A673 (cell line): ENCODE results near the gene SSR4. TPM values are rescaled to one million over a fixed set of nuclear protein-coding genes. Genes with fewer than 3 reads are reported as not detected.
A peak's percentile ranks its signal among the peaks of the same experiment; 100 is the strongest.

ENCODE experiments used
- BruUV-seq: library from RNA; stranded (reverse); fragments of 400-500 nt; replicated peaks from 2 replicates; lab custom pipeline; 2021; lab: Mats Ljungman, UMichigan
- CTCF ChIA-PET: fragments of 300-600 bp; sonication (Branson Sonifier 250); formaldehyde crosslinking; loops from one replicate; lab custom pipeline; 2022; ENCODE audit warnings: antibody characterized with exemption; lab: Charles Lee
- POLR2A ChIA-PET: fragments of 300-600 bp; sonication (Branson Sonifier 250); formaldehyde crosslinking; loops from one replicate; lab custom pipeline; 2022; ENCODE audit warnings: antibody characterized with exemption; ENCODE audit not compliant: low non-redundant PET; lab: Charles Lee
- DNase-seq: peaks from one replicate; pipeline ENCODE4 v3.0.0-alpha.2; 2015; ENCODE audit warnings: low spot score
- H3K27ac ChIP-seq: fragments of 200-600 bp; sonication (generic); 2 replicates; pipeline ENCODE4 v1.5.1; 2016; ENCODE audit warnings: mixed run types, low read depth, mild to moderate bottlenecking, mixed read lengths, antibody characterized with exemption, low read length; ENCODE audit not compliant: poor library complexity, severe bottlenecking
- H3K27me3 ChIP-seq: fragments of 200-600 bp; sonication (generic); replicated peaks from 2 replicates; pipeline ENCODE4 v1.6.1; 2017; ENCODE audit warnings: mixed run types, low read depth, mild to moderate bottlenecking, mixed read lengths, antibody characterized with exemption, low read length; ENCODE audit not compliant: insufficient read depth, poor library complexity
- H3K36me3 ChIP-seq: fragments of 200-600 bp; sonication (generic); 2 replicates; pipeline ENCODE4 v1.6.1; 2016; ENCODE audit warnings: mixed run types, mild to moderate bottlenecking, mixed read lengths, antibody characterized with exemption, low read length; ENCODE audit not compliant: insufficient read depth, poor library complexity, severe bottlenecking
- H3K4me1 ChIP-seq: fragments of 200-600 bp; sonication (generic); 2 replicates; pipeline ENCODE4 v1.6.1; 2017; ENCODE audit warnings: mixed run types, mild to moderate bottlenecking, mixed read lengths, antibody characterized with exemption, low read length; ENCODE audit not compliant: insufficient read depth, poor library complexity, severe bottlenecking
- H3K4me3 ChIP-seq: fragments of 200-600 bp; sonication (generic); 2 replicates; pipeline ENCODE4 v1.5.1; 2016; ENCODE audit warnings: low read depth, mixed run types, mild to moderate bottlenecking, mixed read lengths, low read length; ENCODE audit not compliant: poor library complexity, severe bottlenecking
- H3K9me3 ChIP-seq: fragments of 200-600 bp; sonication (generic); 2 replicates; pipeline ENCODE4 v1.6.1; 2016; ENCODE audit warnings: mixed run types, low read depth, mild to moderate bottlenecking, mixed read lengths, antibody characterized with exemption, low read length; ENCODE audit not compliant: poor library complexity, severe bottlenecking
- CTCF ChIP-seq: fragments of 300-800, 200-600 bp; sonication (generic); conservative IDR thresholded peaks from 2 replicates; pipeline ENCODE4 v1.5.1; 2017; ENCODE audit warnings: low read depth, mild to moderate bottlenecking, antibody characterized with exemption, low read length, moderate library complexity, mixed read lengths
- EZH2 ChIP-seq: fragments of 200-600 bp; sonication (generic); IDR thresholded peaks from 2 replicates; pipeline ENCODE4 v1.6.1; 2017; ENCODE audit warnings: borderline replicate concordance, low read depth, mild to moderate bottlenecking, mixed read lengths, antibody characterized with exemption, low read length; ENCODE audit not compliant: poor library complexity, severe bottlenecking
- intact Hi-C: fragments of 100-400 bp; cut with micrococcal nuclease; formaldehyde crosslinking; loops from one replicate; pipeline ENCODE4 v1.10.0; 2022; ENCODE audit not compliant: unreplicated experiment
- total RNA-seq: library from RNA; stranded (reverse); gene quantifications from 2 replicates; pipeline ENCODE4 v1.2.3, GENCODE V29; 2021

Gene SSR4
- total RNA-seq, 1 experiment from 2014 or later: 214 TPM

DNA sequence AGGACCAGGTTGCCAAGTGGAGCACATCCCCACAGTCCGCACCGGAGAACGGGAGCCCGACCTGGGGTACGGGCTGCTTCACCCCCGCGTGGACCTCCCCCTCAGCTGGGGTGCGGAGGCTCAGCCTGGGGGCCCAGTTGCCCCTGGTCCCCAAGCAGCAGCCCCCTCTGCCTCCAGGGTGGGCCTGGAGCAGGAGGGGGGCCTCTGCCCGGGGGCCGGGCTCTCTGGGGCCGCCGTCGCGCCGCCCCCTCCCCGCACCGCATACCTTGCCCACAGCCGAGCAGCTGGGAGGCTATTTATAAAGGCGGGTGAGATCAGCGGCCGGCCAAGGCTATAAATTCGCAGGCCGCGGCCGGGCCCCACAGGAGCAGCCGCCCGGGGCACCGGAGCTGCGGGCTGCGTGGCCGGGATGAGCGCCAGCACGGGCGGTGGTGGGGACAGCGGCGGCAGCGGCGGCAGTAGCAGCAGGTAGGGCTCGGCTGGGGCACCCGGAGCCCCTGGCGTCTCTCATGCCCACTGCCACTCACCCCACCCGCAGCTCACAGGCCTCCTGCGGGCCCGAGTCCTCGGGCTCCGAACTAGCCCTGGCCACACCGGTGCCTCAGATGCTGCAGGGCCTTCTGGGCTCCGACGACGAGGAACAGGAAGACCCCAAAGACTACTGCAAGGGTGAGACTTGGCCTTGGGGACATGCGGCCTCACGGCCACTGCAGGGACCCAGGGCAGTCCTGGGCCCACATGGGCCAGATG lies 13.6 kb upstream of the SSR4 start, which contains the start of gene SRPK3:
Gene SRPK3, plus strand, starts transcription at position 364 of the 750 bp plus-strand sequence. Its CDS starts 46 bp downstream, at position 410.
- ChIA-PET POLR2A (no interaction called here), CTCF (no interaction called here)
- no TSS peak for BruUV-seq
- H3K27me3 ChIP-seq: no peaks in the 10 kb centered on the region
- TF ChIP-seq EZH2 (no peak), CTCF (no peak)
- H3K36me3 ChIP-seq: no peaks in the 10 kb centered on the region
- H3K4me1 ChIP-seq: no peaks in the 10 kb centered on the region
- H3K27ac ChIP-seq: no peak within 1 kb of the TSS
- DNase-seq: no peak
- intact Hi-C loops: no loop called here
- no peaks in the 10 kb centered on the region for H3K9me3 ChIP-seq
- H3K4me3 ChIP-seq: no peak within 1 kb of the TSS

GRCh38 chrX:153781428-153782047 lies 12.9 kb upstream of the SSR4 start:
- TF ChIP-seq CTCF (no peak), EZH2 (no peak)
- H3K4me3 ChIP-seq: no peak overlapping the region
- intact Hi-C loops: no loop called here
- CTCF ChIA-PET: no interaction called here
- H3K36me3 ChIP-seq: no peaks in the 10 kb centered on the region
- H3K27ac ChIP-seq: no peak overlapping the region
- no peaks in the 10 kb centered on the region for H3K4me1 ChIP-seq
- H3K27me3 ChIP-seq: no peaks in the 10 kb centered on the region
- no peaks in the 10 kb centered on the region for H3K9me3 ChIP-seq
- POLR2A ChIA-PET: no interaction called here
- DNase-seq: no peak
- no TSS peak for BruUV-seq

DNA sequence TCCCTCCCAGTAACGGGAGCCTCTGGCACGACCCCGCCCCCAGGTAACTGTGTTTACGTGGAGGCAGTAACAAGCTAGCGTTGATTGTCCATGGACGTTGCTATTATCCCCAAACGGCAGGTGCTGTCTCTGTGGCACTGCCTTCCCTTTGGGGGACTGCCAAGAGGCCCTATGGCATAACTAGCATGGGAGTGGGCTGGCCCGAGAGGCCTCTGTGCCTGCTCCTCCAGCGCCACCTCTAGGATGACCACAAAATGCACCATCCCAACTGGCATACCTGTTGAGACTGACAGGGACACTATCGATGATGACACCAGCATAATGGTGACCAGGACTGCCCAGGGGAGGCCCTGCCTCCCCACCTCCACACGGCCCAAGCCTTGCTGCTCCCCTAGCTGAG lies 12.2 kb upstream of the SSR4 start:
- no peak overlapping the region for H3K4me3 ChIP-seq
- POLR2A ChIA-PET: no interaction called here
- CTCF ChIA-PET: no interaction called here
- DNase-seq: peak; percentile 14
- BruUV-seq: no TSS peak
- H3K36me3 ChIP-seq: no peaks in the 10 kb centered on the region
- H3K9me3 ChIP-seq: no peaks in the 10 kb centered on the region
- TF ChIP-seq EZH2: no peak
- peak; percentile 31; the same call in 1 of the 2 replicates for TF ChIP-seq CTCF
- no peak overlapping the region for H3K27ac ChIP-seq
- no peaks in the 10 kb centered on the region for H3K4me1 ChIP-seq
- H3K27me3 ChIP-seq: no peaks in the 10 kb centered on the region
- intact Hi-C loops: no loop called here
